Right lobe of liver (tissue), 6 donors: ENCODE data around the gene SLX4. TPM values are rescaled to one million over a fixed set of nuclear protein-coding genes. Genes with fewer than 3 reads are reported as not detected.
A peak's percentile ranks its signal among the peaks of the same experiment; 100 is the strongest.

Experiments
- ATAC-seq, 4 donors: fragments of 200-7000 bp; cut with Tn5 transposase; one replicate each; pipeline ENCODE4 v1.9.1; 2020; ENCODE audit warnings: mild to moderate bottlenecking in 4 of 4, moderate library complexity in 4 of 4
- DNase-seq, 3 donors: peaks; one replicate each; pipeline ENCODE4 v3.0.0-alpha.2; 2020
- H3K27ac ChIP-seq, 3 donors: fragments of 200-600 bp; one replicate each; pipeline ENCODE4 v1.8.0; 2022
- H3K27me3 ChIP-seq, 2 donors: fragments of 200-600 bp; one replicate each; pipeline ENCODE4 v1.8.0; 2022
- H3K36me3 ChIP-seq, 4 donors: fragments of 200-600 bp; sonication (generic) in 1 of 4; one replicate each; pipeline versions ENCODE4 v1.5.1 to v1.8.0; 2017 to 2022; ENCODE audit warnings: control low read depth in 1 of 4
- H3K4me1 ChIP-seq, 4 donors: fragments of 200-600 bp; sonication (generic) in 1 of 4; one replicate each; pipeline versions ENCODE4 v1.5.1 to v1.8.0; 2017 to 2022; ENCODE audit warnings: control low read depth in 1 of 4
- H3K4me3 ChIP-seq, 3 donors: fragments of 200-600 bp; one replicate each; pipeline ENCODE4 v1.8.0; 2022
- H3K9me3 ChIP-seq, 4 donors: fragments of 200-600 bp; sonication (generic) in 1 of 4; one replicate each; pipeline versions ENCODE4 v1.5.1 to v1.8.0; 2017 to 2022; ENCODE audit warnings: control low read depth in 1 of 4
- CTCF ChIP-seq, 4 donors: fragments of 200-600 bp in 3 of 4; fragments of 450-650 bp in 1 of 4; IDR thresholded peaks; one replicate each; pipeline versions ENCODE4 v1.5.1 to v1.8.0; 2016 to 2022; ENCODE audit warnings: antibody characterized with exemption in 4 of 4, mild to moderate bottlenecking in 2 of 4
- POLR2A ChIP-seq: fragments of 450-650 bp; IDR thresholded peaks from one replicate; pipeline ENCODE4 v1.6.1; 2017; ENCODE audit warnings: antibody characterized with exemption, mild to moderate bottlenecking
- WGBS: methylation state at CpG from one replicate; pipeline ENCODE4 v1.1.6; 2018; ENCODE audit warnings: low coverage, low lambda C conversion rate; ENCODE audit not compliant: insufficient coverage; ENCODE audit errors: missing lambda C conversion rate; 5-methylcytosine and 5-hydroxymethylcytosine counted together
- intact Hi-C, 2 donors: fragments of 100-400 bp; cut with DNase I; formaldehyde crosslinking; loops; one replicate each; pipeline versions ENCODE4 v1.11.2 to v1.14.1; 2022
- total RNA-seq, 6 experiments: library from RNA; depleted of rRNA in 2 of 6; stranded (reverse); fragments of >200 nt in 2 of 6; fragmentation: NEBNext Ultra II Directional in 3 of 6; extraction: Animal tissue kit (Norgen Biotek cat#: 25700) in 3 of 6; gene quantifications; one replicate each; pipeline versions ENCODE4 v1.1.0 to v1.2.4, GENCODE V29; 2016 to 2023
- donor health status: DM: no; HTN: yes; CAD: no.
- donor health status: DM: no; HTN: no; CAD: no.
- donor health status: DM: no; HTN: no; CAD: no.
- donor health status: DM: no; HTN: yes; CAD: no.
- donor health status: DM: no; HTN: yes; CAD: no.

Gene SLX4
- total RNA-seq, 6 experiments from 2014 or later, result 1.8 to 2.9 (median 2.2) TPM

DNA sequence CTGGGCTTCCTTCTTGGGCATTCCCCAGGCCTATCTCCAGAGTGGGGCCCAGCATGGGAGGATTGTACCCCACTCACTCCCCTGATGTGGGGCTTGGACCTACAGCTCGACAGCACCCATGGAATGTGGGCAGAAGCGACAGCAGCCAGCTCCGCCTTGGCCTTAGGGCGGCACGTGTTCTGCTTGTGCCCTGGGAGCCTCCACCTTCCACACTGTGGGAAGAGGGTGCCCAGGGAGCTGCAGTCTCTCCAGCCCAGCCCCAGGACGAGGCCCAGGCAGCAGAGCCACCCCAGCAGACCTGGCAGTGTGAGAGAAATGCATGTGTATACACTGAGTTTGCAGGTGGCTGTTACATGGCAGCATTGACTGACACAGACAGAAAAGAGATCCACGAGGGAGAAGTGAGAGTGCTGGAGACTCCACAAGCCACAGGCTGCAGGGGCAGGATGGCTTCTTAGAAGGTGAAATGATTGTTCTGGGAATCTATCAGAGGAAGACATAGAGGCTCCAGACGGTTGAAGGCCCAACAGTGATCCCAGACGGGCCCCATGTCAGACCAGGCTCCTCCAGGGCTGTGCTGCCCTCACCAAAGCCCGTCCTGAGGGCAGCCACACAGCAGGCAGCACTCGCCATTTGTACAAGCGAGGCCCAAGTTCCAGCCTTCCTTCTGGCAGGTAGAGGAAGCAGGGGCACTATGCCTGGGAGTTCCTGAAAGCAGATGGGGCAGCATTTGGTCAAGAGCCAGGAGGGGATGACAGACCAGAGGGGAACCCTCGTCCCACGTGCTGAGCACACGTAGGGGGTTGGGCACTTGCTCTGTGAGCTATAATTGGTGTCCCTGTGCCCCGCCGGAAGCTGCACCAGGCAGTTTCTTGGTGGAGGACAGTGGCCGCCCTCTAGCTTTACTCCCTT is 40.3 kb upstream of the SLX4 start:
- Histone ChIP-seq H3K27me3 (no peaks in the 10 kb centered on the region), H3K4me3 (no peak overlapping the region), H3K4me1 (no peaks in the 10 kb centered on the region), H3K9me3 (no peaks in the 10 kb centered on the region), H3K36me3 (peaks cover 0 to 14% (median 2%) of the 10 kb centered on the region in 4 donors), H3K27ac (no peak overlapping the region)
- DNase-seq (peak in 2 of 3 donors; percentile 35 to 42), ATAC-seq (no peak)
- TF ChIP-seq POLR2A, result no peak
- WGBS, result 81% methylated on average over 8 of the region's 18 CpGs
- intact Hi-C loops, result no loop called here

- intact Hi-C loops, result no loop called here
- Histone ChIP-seq H3K4me1 (peaks cover 0 to 7% (median 0%) of the 10 kb centered on the region in 4 donors), H3K4me3 (no peak overlapping the region), H3K9me3 (no peaks in the 10 kb centered on the region), H3K27me3 (no peaks in the 10 kb centered on the region), H3K36me3 (peaks cover 0 to 9% (median 0%) of the 10 kb centered on the region in 4 donors), H3K27ac (no peak overlapping the region)
- TF ChIP-seq CTCF (IDR thresholded peaks at IDR 0.05) (no peak), POLR2A (no peak)
- no peak for ATAC-seq
- 80% methylated on average over 6 of the region's 13 CpGs for WGBS
- DNase-seq, result peak in 2 of 3 donors; percentile 23 to 35
Measured at GRCh38 chr16:3650631-3651265, 39.3 kb upstream of the SLX4 start.

DNA sequence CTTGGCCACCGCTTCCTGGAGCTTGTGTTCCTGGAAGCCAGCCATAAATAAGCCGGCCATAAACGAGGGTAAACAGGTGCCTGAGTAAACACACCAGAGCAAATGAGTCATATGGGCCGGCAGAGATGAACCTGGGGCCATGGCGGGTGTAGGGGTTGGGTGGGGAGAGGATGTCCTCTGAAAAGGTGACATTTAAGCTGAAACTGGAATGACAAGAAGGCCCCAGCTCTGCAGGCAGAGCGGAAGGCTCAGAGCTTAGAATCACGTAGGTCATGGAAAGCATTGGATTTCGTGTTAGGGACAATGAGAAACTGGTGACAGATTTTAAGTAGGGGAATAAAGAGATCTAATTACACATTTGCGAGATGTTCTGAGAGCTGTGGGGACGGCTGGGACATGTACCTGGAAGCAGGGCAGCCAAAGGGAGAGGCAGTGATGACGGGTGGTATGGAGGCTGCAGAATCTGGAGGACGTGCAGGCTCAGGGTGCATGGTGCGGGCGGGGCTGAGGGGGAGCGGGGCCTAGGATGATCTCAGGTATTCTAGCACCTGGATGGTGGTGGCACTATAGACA is 35.0 kb upstream of the SLX4 start:
- 63% methylated on average over 12 of the region's 15 CpGs for WGBS
- Histone ChIP-seq H3K9me3 (no peaks in the 10 kb centered on the region), H3K4me1 (peaks cover 0 to 9% (median 0%) of the 10 kb centered on the region in 4 donors), H3K36me3 (no peaks in the 10 kb centered on the region), H3K27me3 (no peaks in the 10 kb centered on the region), H3K4me3 (no peak overlapping the region), H3K27ac (no peak overlapping the region)
- intact Hi-C loops, result no loop called here
- peak in 2 of 3 donors; percentile 45 to 61 for DNase-seq
- TF ChIP-seq CTCF (IDR thresholded peaks at IDR 0.05), result no peak
- no peak for TF ChIP-seq POLR2A
- peak; percentile 64 to 94 (median 80) for ATAC-seq

- TF ChIP-seq CTCF (IDR thresholded peaks at IDR 0.05) (no peak), POLR2A (no peak)
- no peaks in the 10 kb centered on the region for H3K9me3 ChIP-seq
- ATAC-seq, result peak; percentile 44 to 54 (median 50)
- H3K27ac ChIP-seq, result no peak overlapping the region
- H3K36me3 ChIP-seq, result no peaks in the 10 kb centered on the region
- intact Hi-C loops, result no loop called here
- DNase-seq, result peak in 1 of 3 donors; percentile 35
- peaks cover 0 to 9% (median 0%) of the 10 kb centered on the region in 4 donors for H3K4me1 ChIP-seq
- 88% methylated on average over 5 of the region's 19 CpGs for WGBS
- no peak overlapping the region for H3K4me3 ChIP-seq
- H3K27me3 ChIP-seq, result no peaks in the 10 kb centered on the region
Measured at GRCh38 chr16:3645504-3646347, 34.3 kb upstream of the SLX4 start.
